ENCODE measurements around the gene SLC30A10. TPM values are rescaled to one million over a fixed set of nuclear protein-coding genes. Genes with fewer than 3 reads are reported as not detected.

SLC30A10 gene
- total RNA-seq, 1 experiment from 2014 or later, result 0.26 TPM

GRCh38 chr1:219910716-219911115, 17.6 kb downstream of the SLC30A10 start (continued):
- no peak for TF ChIP-seq ZNF425 (CRISPR knock-in tag; conservative IDR thresholded peaks at IDR 0.05)
- no peak for TF ChIP-seq AFF4 (CRISPR knock-in tag; IDR thresholded peaks at IDR 0.05; ENCODE audit: borderline replicate concordance)

- ChIA-PET POLR2A (no interaction called here), CTCF (no interaction called here)
- no peak for ATAC-seq
Measured at GRCh38 chr1:219909476-219909875, 18.9 kb downstream of the SLC30A10 start.

More at GRCh38 chr1:219909476-219909875, 18.9 kb downstream of the SLC30A10 start:
- Mint-ChIP-seq H3K27ac (no peak overlapping the region), H3K27me3 (ENCODE audit: low read depth) (no peaks in the 10 kb centered on the region), H3K36me3 (no peaks in the 10 kb centered on the region), H3K4me3 (no peak overlapping the region), H3K4me1 (peaks cover 12% of the 10 kb centered on the region), H3K9me3 (no peaks in the 10 kb centered on the region)
- DNase-seq (ENCODE audit: low spot score), result no peak
- TF ChIP-seq ZNF232 (CRISPR knock-in tag; IDR thresholded peaks at IDR 0.05) (no peak), CBFB (CRISPR knock-in tag; IDR thresholded peaks at IDR 0.05; ENCODE audit: low read depth) (no peak), TEAD1 (CRISPR knock-in tag; IDR thresholded peaks at IDR 0.05) (no peak), JUN (CRISPR knock-in tag; IDR thresholded peaks at IDR 0.05) (no peak), SP1 (CRISPR knock-in tag; conservative IDR thresholded peaks at IDR 0.05) (no peak), ZNF425 (CRISPR knock-in tag; conservative IDR thresholded peaks at IDR 0.05) (no peak), ETV6 (CRISPR knock-in tag; IDR thresholded peaks at IDR 0.05) (no peak), FOXP4 (CRISPR knock-in tag; IDR thresholded peaks at IDR 0.05) (no peak), MLX (CRISPR knock-in tag; IDR thresholded peaks at IDR 0.05) (no peak), NR3C1 (CRISPR knock-in tag; conservative IDR thresholded peaks at IDR 0.05; ENCODE audit: low read depth) (no peak), NFATC4 (CRISPR knock-in tag; IDR thresholded peaks at IDR 0.05) (no peak), ZSCAN18 (CRISPR knock-in tag; IDR thresholded peaks at IDR 0.05) (no peak), RORB (CRISPR knock-in tag; IDR thresholded peaks at IDR 0.05) (no peak), AR (CRISPR knock-in tag; IDR thresholded peaks at IDR 0.05) (no peak), MXD4 (CRISPR knock-in tag; IDR thresholded peaks at IDR 0.05; ENCODE audit: borderline replicate concordance) (no peak), SOX15 (CRISPR knock-in tag; IDR thresholded peaks at IDR 0.05) (no peak), TEAD4 (CRISPR knock-in tag; IDR thresholded peaks at IDR 0.05) (no peak), ZNF219 (CRISPR knock-in tag; IDR thresholded peaks at IDR 0.05; ENCODE audit: borderline replicate concordance) (no peak), ZNF121 (CRISPR knock-in tag; IDR thresholded peaks at IDR 0.05) (no peak)

Data from WTC11 (cell line).